NCI-H460 (cell line): ENCODE data around the gene GNB5. TPM values are rescaled to one million over a fixed set of nuclear protein-coding genes. Genes with fewer than 3 reads are reported as not detected.

Experiments
- DNase-seq: peaks from one replicate; pipeline ENCODE4 v3.0.0-alpha.2; 2016; ENCODE audit warnings: low read depth; ENCODE audit errors: extremely low read depth
- total RNA-seq: library from RNA; depleted of rRNA; stranded (reverse); fragments of >200 nt; shearing (Covaris generic); gene quantifications from 2 replicates; pipeline ENCODE4 v1.2.3, GENCODE V29; 2014

The GNB5 gene
- total RNA-seq, 1 experiment from 2014 or later = 121 TPM

- no peak for DNase-seq
Measured at GRCh38 chr15:52115598-52116427, 75.4 kb downstream of the GNB5 start.

- DNase-seq = no peak
Measured at GRCh38 chr15:52114261-52115055, 76.7 kb downstream of the GNB5 start.

- DNase-seq = no peak
Measured at GRCh38 chr15:52113708-52114107, 77.5 kb downstream of the GNB5 start.

- no peak for DNase-seq
Measured at GRCh38 chr15:52113235-52113634, 78.0 kb downstream of the GNB5 start.

- DNase-seq = no peak
Measured at GRCh38 chr15:52112203-52112750, 78.9 kb downstream of the GNB5 start.

GRCh38 chr15:52111517-52112202 lies 79.5 kb downstream of the GNB5 start:
- no peak for DNase-seq

- no peak for DNase-seq
Measured at GRCh38 chr15:52109559-52110451, 81.4 kb downstream of the GNB5 start.

- no peak for DNase-seq
Measured at GRCh38 chr15:52107238-52107637, 84.0 kb downstream of the GNB5 start.

GRCh38 chr15:52106641-52107040 lies 84.6 kb downstream of the GNB5 start:
- DNase-seq = no peak

- DNase-seq = no peak
Measured at GRCh38 chr15:52105846-52106245, 85.3 kb downstream of the GNB5 start.

GRCh38 chr15:52104532-52105004 lies 86.6 kb downstream of the GNB5 start:
- no peak for DNase-seq

- peak; percentile 92 for DNase-seq
Measured at GRCh38 chr15:52103217-52104207, 87.7 kb downstream of the GNB5 start.

GRCh38 chr15:52102463-52102862 lies 88.7 kb downstream of the GNB5 start:
- peak; percentile 97 for DNase-seq

- no peak for DNase-seq
Measured at GRCh38 chr15:52101542-52102323, 89.5 kb downstream of the GNB5 start.

- DNase-seq = peak; percentile 78
Measured at GRCh38 chr15:52100807-52101442, 90.3 kb downstream of the GNB5 start.

- DNase-seq = no peak
Measured at GRCh38 chr15:52099651-52100272, 91.4 kb downstream of the GNB5 start.

- DNase-seq = no peak
Measured at GRCh38 chr15:52098323-52098722, 92.9 kb downstream of the GNB5 start.
